Fibroblast of lung (primary cell): Measurements from ENCODE around the gene VPS11. TPM values are rescaled to one million over a fixed set of nuclear protein-coding genes. Genes with fewer than 3 reads are reported as not detected.
A peak's percentile ranks its signal among the peaks of the same experiment; 100 is the strongest.
"Not testable (repeated sequence)": the region's sequence is repeated elsewhere in the genome, so short reads cannot be mapped to it uniquely, and the experiment has no call there.

Source experiments
- DNase-seq, 2 donors: peaks; one replicate each; pipeline versions ENCODE4 v3.0.0 to v3.0.0-alpha.2; 2010; ENCODE audit warnings: low read depth in 2 of 2
- H2AFZ ChIP-seq: 2 replicates; pipeline ENCODE4 v1.5.1; 2012; ENCODE audit warnings: low read length, control low read depth, inconsistent platforms
- H3K27ac ChIP-seq: 2 replicates; pipeline ENCODE4 v1.5.1; 2011; ENCODE audit warnings: low read length, control low read depth; ENCODE audit not compliant: insufficient read depth
- H3K27me3 ChIP-seq: 2 replicates; pipeline ENCODE4 v1.5.1; 2011; ENCODE audit warnings: mild to moderate bottlenecking, low read length; ENCODE audit not compliant: control insufficient read depth, insufficient read depth
- H3K36me3 ChIP-seq: 2 replicates; pipeline ENCODE4 v1.5.1; 2011; ENCODE audit warnings: low read length; ENCODE audit not compliant: control insufficient read depth, insufficient read depth
- H3K4me1 ChIP-seq: 2 replicates; pipeline ENCODE4 v1.5.1; 2011; ENCODE audit warnings: low read length; ENCODE audit not compliant: control insufficient read depth, insufficient read depth; ENCODE audit errors: extremely low read depth
- H3K4me2 ChIP-seq: 2 replicates; pipeline ENCODE4 v1.5.1; 2011; ENCODE audit warnings: low read length, control low read depth; ENCODE audit not compliant: insufficient read depth; ENCODE audit errors: extremely low read depth
- H3K4me3 ChIP-seq, 4 experiments: fragments of 200-600 bp in 1 of 4; sonication (generic) in 1 of 4; replicated peaks in 1 of 4; 2 replicates each; pipeline ENCODE4 v1.5.1; 2011 to 2016; ENCODE audit warnings: low read length in 4 of 4, low read depth in 3 of 4, mild to moderate bottlenecking in 3 of 4, control low read depth in 2 of 4, inconsistent platforms in 1 of 4, mixed read lengths in 1 of 4; ENCODE audit not compliant: insufficient read depth in 1 of 4; ENCODE audit errors: control extremely low read depth in 1 of 4
- H3K79me2 ChIP-seq: 2 replicates; pipeline ENCODE4 v1.5.1; 2012; ENCODE audit warnings: mild to moderate bottlenecking, low read length, inconsistent platforms; ENCODE audit not compliant: control insufficient read depth, insufficient read depth
- H3K9ac ChIP-seq: 2 replicates; pipeline ENCODE4 v1.5.1; 2011; ENCODE audit warnings: mild to moderate bottlenecking, low read length, control low read depth; ENCODE audit not compliant: insufficient read depth
- H3K9me3 ChIP-seq: 2 replicates; pipeline ENCODE4 v1.5.1; 2012; ENCODE audit warnings: low read depth, low read length; ENCODE audit not compliant: control insufficient read depth, insufficient read depth
- H4K20me1 ChIP-seq: 2 replicates; pipeline ENCODE4 v1.5.1; 2011; ENCODE audit warnings: low read length; ENCODE audit not compliant: control insufficient read depth, insufficient read depth; ENCODE audit errors: extremely low read depth
- EZH2 ChIP-seq: IDR thresholded peaks from 2 replicates; pipeline ENCODE4 v1.5.1; 2012; ENCODE audit warnings: low read length, control low read depth, mild to moderate bottlenecking; ENCODE audit errors: missing control alignments
- polyA plus RNA-seq, 2 donors: library from polyadenylated mRNA; depleted of rRNA in 1 of 2; stranded (reverse) in 1 of 2; unstranded in 1 of 2; fragments of >200 nt; gene quantifications; 2 replicates each; pipeline ENCODE4 v1.2.1, GENCODE V29; 2011 to 2012; ENCODE audit warnings: missing spikeins in 1 of 2
- total RNA-seq: library from RNA; depleted of rRNA; stranded (reverse); fragments of >200 nt; gene quantifications from 2 replicates; pipeline ENCODE4 v1.2.1, GENCODE V29; 2014
- TF ChIP-seq, protein P1 (sequence below), 2 donors: IDR thresholded peaks in 1 of 2; conservative IDR thresholded peaks in 1 of 2; 1 replicate in 1 of 2; 2 replicates in 1 of 2; pipeline ENCODE4 v1.5.1; 2011 to 2012; ENCODE audit warnings: low read length in 2 of 2, control low read depth in 1 of 2, inconsistent platforms in 1 of 2, low read depth in 1 of 2, mild to moderate bottlenecking in 1 of 2

The VPS11 gene
- total and polyA plus RNA-seq, 2 donors (not counting 1 experiment from before 2014, with no cell fraction given): 9.1 to 34.3 TPM

- H3K4me3 ChIP-seq: peak within 1 kb of the TSS; percentile 71 to 90 (median 86)
- peak within 1 kb of the TSS; percentile 96 for H3K27ac ChIP-seq
- H2AFZ ChIP-seq: peak within 1 kb of the TSS; percentile 82
- H3K79me2 ChIP-seq: peaks cover 18% of the 10 kb centered on the region
- peaks cover 14% of the 10 kb centered on the region for H3K4me1 ChIP-seq
- no peaks in the 10 kb centered on the region for H3K27me3 ChIP-seq
- peak within 1 kb of the TSS; percentile 99 for H3K4me2 ChIP-seq
- H3K9me3 ChIP-seq: no peaks in the 10 kb centered on the region
- H4K20me1 ChIP-seq: no peaks in the 10 kb centered on the region
- DNase-seq: peak; percentile 97 to 98
- H3K9ac ChIP-seq: peak within 1 kb of the TSS; percentile 79
- TF ChIP-seq EZH2: no peak
- TF ChIP-seq, protein P1, sequence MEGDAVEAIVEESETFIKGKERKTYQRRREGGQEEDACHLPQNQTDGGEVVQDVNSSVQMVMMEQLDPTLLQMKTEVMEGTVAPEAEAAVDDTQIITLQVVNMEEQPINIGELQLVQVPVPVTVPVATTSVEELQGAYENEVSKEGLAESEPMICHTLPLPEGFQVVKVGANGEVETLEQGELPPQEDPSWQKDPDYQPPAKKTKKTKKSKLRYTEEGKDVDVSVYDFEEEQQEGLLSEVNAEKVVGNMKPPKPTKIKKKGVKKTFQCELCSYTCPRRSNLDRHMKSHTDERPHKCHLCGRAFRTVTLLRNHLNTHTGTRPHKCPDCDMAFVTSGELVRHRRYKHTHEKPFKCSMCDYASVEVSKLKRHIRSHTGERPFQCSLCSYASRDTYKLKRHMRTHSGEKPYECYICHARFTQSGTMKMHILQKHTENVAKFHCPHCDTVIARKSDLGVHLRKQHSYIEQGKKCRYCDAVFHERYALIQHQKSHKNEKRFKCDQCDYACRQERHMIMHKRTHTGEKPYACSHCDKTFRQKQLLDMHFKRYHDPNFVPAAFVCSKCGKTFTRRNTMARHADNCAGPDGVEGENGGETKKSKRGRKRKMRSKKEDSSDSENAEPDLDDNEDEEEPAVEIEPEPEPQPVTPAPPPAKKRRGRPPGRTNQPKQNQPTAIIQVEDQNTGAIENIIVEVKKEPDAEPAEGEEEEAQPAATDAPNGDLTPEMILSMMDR (conservative IDR thresholded peaks at IDR 0.05 in 1 of 2, IDR thresholded peaks at IDR 0.05 in 1 of 2; ENCODE audit: low read depth in 1 of 2, low read length in 2 of 2): no peak
- peaks cover 9% of the 10 kb centered on the region for H3K36me3 ChIP-seq
Observed at GRCh38 chr11:119101759-119102423, 34.3 kb downstream of the VPS11 start, which contains the start of gene DPAGT1. DPAGT1 (minus strand) TSS chr11:119101853; CDS start chr11:119101655, 198 bp downstream.

- H3K36me3 ChIP-seq, DNase-seq, H4K20me1 ChIP-seq, H2AFZ ChIP-seq, H3K9ac ChIP-seq, H3K27me3 ChIP-seq, H3K9me3 ChIP-seq: not testable (repeated sequence)
- Histone ChIP-seq H3K4me3 (peak overlapping the region in 1 of 4 experiments; percentile 83), H3K4me2 (peak overlapping the region; percentile 58), H3K27ac (peak overlapping the region; percentile 96), H3K79me2 (peaks cover 22% of the 10 kb centered on the region), H3K4me1 (peaks cover 15% of the 10 kb centered on the region)
Observed at GRCh38 chr11:119103161-119103664, 35.6 kb downstream of the VPS11 start.

DNA sequence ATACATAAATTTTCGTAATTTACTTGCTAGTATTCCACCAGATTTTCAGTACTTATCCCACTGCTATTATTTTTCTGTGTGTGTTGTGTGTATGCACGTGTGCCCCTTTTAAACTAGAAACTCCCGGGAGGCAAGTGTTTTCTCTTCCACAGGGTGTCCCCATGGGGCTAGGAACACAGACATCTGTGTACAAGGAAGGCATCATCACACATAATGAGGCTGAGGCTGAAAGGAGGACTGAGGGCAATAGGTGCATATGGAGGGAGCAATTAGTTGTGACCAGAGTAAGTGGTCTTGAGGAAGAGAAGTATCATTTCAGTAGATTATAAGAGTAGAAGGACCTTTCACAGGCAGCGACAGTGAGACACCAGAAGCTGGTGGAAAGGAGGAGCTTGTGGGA, 36.2 kb downstream of the VPS11 start:
- Histone ChIP-seq H3K36me3 (no peaks in the 10 kb centered on the region), H3K4me1 (peaks cover 20% of the 10 kb centered on the region), H3K4me2 (no peak overlapping the region), H2AFZ (no peak overlapping the region), H3K9ac (no peak overlapping the region), H3K9me3 (no peaks in the 10 kb centered on the region), H3K4me3 (no peak overlapping the region), H3K27me3 (no peaks in the 10 kb centered on the region), H4K20me1 (no peaks in the 10 kb centered on the region), H3K79me2 (peaks cover 25% of the 10 kb centered on the region), H3K27ac (no peak overlapping the region)
- TF ChIP-seq, protein P1 (conservative IDR thresholded peaks at IDR 0.05 in 1 of 2, IDR thresholded peaks at IDR 0.05 in 1 of 2; ENCODE audit: low read depth in 1 of 2, low read length in 2 of 2): no peak
- TF ChIP-seq EZH2: no peak
- DNase-seq: no peak
